ENCODE results near the gene NEK10.

Gene NEK10

GRCh38 chr3:27239951-27240350, 129.2 kb downstream of the NEK10 start:
- no peaks in the 10 kb centered on the region for H3K4me1 ChIP-seq (ENCODE audit: control insufficient read depth, insufficient read depth, low read length)
- no peak for DNase-seq (ENCODE audit: low read depth, low spot score)

GRCh38 chr3:27228805-27229204, 140.4 kb downstream of the NEK10 start:
- H3K4me3 ChIP-seq (ENCODE audit: low read length): no peak overlapping the region
- no peaks in the 10 kb centered on the region for H3K4me1 ChIP-seq (ENCODE audit: control insufficient read depth, insufficient read depth, low read length)
- no peak for DNase-seq (ENCODE audit: low read depth, low spot score)
- no peaks in the 10 kb centered on the region for H3K27me3 ChIP-seq (ENCODE audit: control insufficient read depth, insufficient read depth, low read length)
- no peak overlapping the region for H3K27ac ChIP-seq (ENCODE audit: low read length)
- WGBS (ENCODE audit: insufficient coverage, insufficient read length): no CpG with 5 or more reads among the region's 2 CpGs
- H3K9me3 ChIP-seq (ENCODE audit: control insufficient read depth, insufficient read depth, low read length): no peaks in the 10 kb centered on the region
- no peaks in the 10 kb centered on the region for H3K36me3 ChIP-seq (ENCODE audit: control insufficient read depth, insufficient read depth, low read length)

More at GRCh38 chr3:27239951-27240350, 129.2 kb downstream of the NEK10 start:
- Histone ChIP-seq H3K27ac (ENCODE audit: low read length) (no peak overlapping the region), H3K4me3 (ENCODE audit: low read length) (no peak overlapping the region), H3K27me3 (ENCODE audit: control insufficient read depth, insufficient read depth, low read length) (no peaks in the 10 kb centered on the region), H3K9me3 (ENCODE audit: control insufficient read depth, insufficient read depth, low read length) (no peaks in the 10 kb centered on the region), H3K36me3 (ENCODE audit: control insufficient read depth, insufficient read depth, low read length) (no peaks in the 10 kb centered on the region)

- H3K4me3 ChIP-seq (ENCODE audit: low read length): no peak overlapping the region
- no peaks in the 10 kb centered on the region for H3K36me3 ChIP-seq (ENCODE audit: control insufficient read depth, insufficient read depth, low read length)
- no peak for DNase-seq (ENCODE audit: low read depth, low spot score)
- no peaks in the 10 kb centered on the region for H3K27me3 ChIP-seq (ENCODE audit: control insufficient read depth, insufficient read depth, low read length)
- no CpG with 5 or more reads among the region's 3 CpGs for WGBS (ENCODE audit: insufficient coverage, insufficient read length)
- H3K9me3 ChIP-seq (ENCODE audit: control insufficient read depth, insufficient read depth, low read length): no peaks in the 10 kb centered on the region
- H3K27ac ChIP-seq (ENCODE audit: low read length): no peak overlapping the region
- no peaks in the 10 kb centered on the region for H3K4me1 ChIP-seq (ENCODE audit: control insufficient read depth, insufficient read depth, low read length)
Observed at GRCh38 chr3:27224197-27224596, 145.0 kb downstream of the NEK10 start.

- no CpG with 5 or more reads among the region's 1 CpG for WGBS (ENCODE audit: insufficient coverage, insufficient read length)
Observed at GRCh38 chr3:27221264-27221932, 147.8 kb downstream of the NEK10 start.

GRCh38 chr3:27220166-27220565, 149.0 kb downstream of the NEK10 start:
- Histone ChIP-seq H3K36me3 (ENCODE audit: control insufficient read depth, insufficient read depth, low read length) (no peaks in the 10 kb centered on the region), H3K27ac (ENCODE audit: low read length) (no peak overlapping the region), H3K27me3 (ENCODE audit: control insufficient read depth, insufficient read depth, low read length) (no peaks in the 10 kb centered on the region), H3K4me1 (ENCODE audit: control insufficient read depth, insufficient read depth, low read length) (no peaks in the 10 kb centered on the region), H3K9me3 (ENCODE audit: control insufficient read depth, insufficient read depth, low read length) (no peaks in the 10 kb centered on the region), H3K4me3 (ENCODE audit: low read length) (no peak overlapping the region)
- no peak for DNase-seq (ENCODE audit: low read depth, low spot score)

More at GRCh38 chr3:27221264-27221932, 147.8 kb downstream of the NEK10 start:
- no peaks in the 10 kb centered on the region for H3K9me3 ChIP-seq (ENCODE audit: control insufficient read depth, insufficient read depth, low read length)
- no peak for DNase-seq (ENCODE audit: low read depth, low spot score)
- H3K4me3 ChIP-seq (ENCODE audit: low read length): no peak overlapping the region
- no peaks in the 10 kb centered on the region for H3K27me3 ChIP-seq (ENCODE audit: control insufficient read depth, insufficient read depth, low read length)
- no peaks in the 10 kb centered on the region for H3K36me3 ChIP-seq (ENCODE audit: control insufficient read depth, insufficient read depth, low read length)
- no peaks in the 10 kb centered on the region for H3K4me1 ChIP-seq (ENCODE audit: control insufficient read depth, insufficient read depth, low read length)
- no peak overlapping the region for H3K27ac ChIP-seq (ENCODE audit: low read length)

- no peak overlapping the region for H3K4me3 ChIP-seq (ENCODE audit: low read length)
- H3K27me3 ChIP-seq (ENCODE audit: control insufficient read depth, insufficient read depth, low read length): no peaks in the 10 kb centered on the region
- H3K9me3 ChIP-seq (ENCODE audit: control insufficient read depth, insufficient read depth, low read length): no peaks in the 10 kb centered on the region
- no peak overlapping the region for H3K27ac ChIP-seq (ENCODE audit: low read length)
- DNase-seq (ENCODE audit: low read depth, low spot score): no peak
- H3K4me1 ChIP-seq (ENCODE audit: control insufficient read depth, insufficient read depth, low read length): no peaks in the 10 kb centered on the region; the same call in 1 of the 2 replicates
- no peaks in the 10 kb centered on the region for H3K36me3 ChIP-seq (ENCODE audit: control insufficient read depth, insufficient read depth, low read length)
- no CpG with 5 or more reads among the region's 1 CpG for WGBS (ENCODE audit: insufficient coverage, insufficient read length)
Observed at GRCh38 chr3:27219127-27219845, 149.9 kb downstream of the NEK10 start.

GRCh38 chr3:27216955-27217552, 152.1 kb downstream of the NEK10 start:
- H3K4me1 ChIP-seq (ENCODE audit: control insufficient read depth, insufficient read depth, low read length): no peaks in the 10 kb centered on the region; the same call in 1 of the 2 replicates
- no peaks in the 10 kb centered on the region for H3K9me3 ChIP-seq (ENCODE audit: control insufficient read depth, insufficient read depth, low read length)
- H3K4me3 ChIP-seq (ENCODE audit: low read length): no peak overlapping the region
- no peaks in the 10 kb centered on the region for H3K27me3 ChIP-seq (ENCODE audit: control insufficient read depth, insufficient read depth, low read length)
- no CpG with 5 or more reads among the region's 5 CpGs for WGBS (ENCODE audit: insufficient coverage, insufficient read length)
- DNase-seq (ENCODE audit: low read depth, low spot score): no peak
- no peak overlapping the region for H3K27ac ChIP-seq (ENCODE audit: low read length)
- H3K36me3 ChIP-seq (ENCODE audit: control insufficient read depth, insufficient read depth, low read length): no peaks in the 10 kb centered on the region

- Histone ChIP-seq H3K4me3 (ENCODE audit: low read length) (no peak overlapping the region), H3K9me3 (ENCODE audit: control insufficient read depth, insufficient read depth, low read length) (no peaks in the 10 kb centered on the region), H3K36me3 (ENCODE audit: control insufficient read depth, insufficient read depth, low read length) (no peaks in the 10 kb centered on the region), H3K4me1 (ENCODE audit: control insufficient read depth, insufficient read depth, low read length) (no peaks in the 10 kb centered on the region; the same call in 1 of the 2 replicates), H3K27me3 (ENCODE audit: control insufficient read depth, insufficient read depth, low read length) (no peaks in the 10 kb centered on the region), H3K27ac (ENCODE audit: low read length) (no peak overlapping the region)
- no peak for DNase-seq (ENCODE audit: low read depth, low spot score)
- WGBS (ENCODE audit: insufficient coverage, insufficient read length): no CpG with 5 or more reads among the region's 2 CpGs
Observed at GRCh38 chr3:27216295-27216855, 152.8 kb downstream of the NEK10 start.

- H3K9me3 ChIP-seq (ENCODE audit: control insufficient read depth, insufficient read depth, low read length): no peaks in the 10 kb centered on the region
- H3K36me3 ChIP-seq (ENCODE audit: control insufficient read depth, insufficient read depth, low read length): no peaks in the 10 kb centered on the region
- no peaks in the 10 kb centered on the region; the same call in none of the 2 replicates for H3K4me1 ChIP-seq (ENCODE audit: control insufficient read depth, insufficient read depth, low read length)
- no CpG with 5 or more reads among the region's 5 CpGs for WGBS (ENCODE audit: insufficient coverage, insufficient read length)
- no peak overlapping the region for H3K4me3 ChIP-seq (ENCODE audit: low read length)
- DNase-seq (ENCODE audit: low read depth, low spot score): no peak
- no peaks in the 10 kb centered on the region; the same call in 1 of the 2 replicates for H3K27me3 ChIP-seq (ENCODE audit: control insufficient read depth, insufficient read depth, low read length)
- no peak overlapping the region for H3K27ac ChIP-seq (ENCODE audit: low read length)
Observed at GRCh38 chr3:27213450-27213849, 155.7 kb downstream of the NEK10 start.

GRCh38 chr3:27209617-27210264, 159.4 kb downstream of the NEK10 start:
- H3K27me3 ChIP-seq (ENCODE audit: control insufficient read depth, insufficient read depth, low read length): no peaks in the 10 kb centered on the region; the same call in 1 of the 2 replicates
- H3K27ac ChIP-seq (ENCODE audit: low read length): no peak overlapping the region
- H3K9me3 ChIP-seq (ENCODE audit: control insufficient read depth, insufficient read depth, low read length): no peaks in the 10 kb centered on the region
- no peak for DNase-seq (ENCODE audit: low read depth, low spot score)
- H3K4me3 ChIP-seq (ENCODE audit: low read length): no peak overlapping the region
- H3K4me1 ChIP-seq (ENCODE audit: control insufficient read depth, insufficient read depth, low read length): no peaks in the 10 kb centered on the region; the same call in none of the 2 replicates
- no CpG with 5 or more reads among the region's 3 CpGs for WGBS (ENCODE audit: insufficient coverage, insufficient read length)
- H3K36me3 ChIP-seq (ENCODE audit: control insufficient read depth, insufficient read depth, low read length): no peaks in the 10 kb centered on the region
